ENCODE results near the gene A3GALT2. TPM values are rescaled to one million over a fixed set of nuclear protein-coding genes. Genes with fewer than 3 reads are reported as not detected.

A3GALT2 gene
- 0.04 TPM for polyA plus RNA-seq (2013, experiment 1 of 2)
- polyA plus RNA-seq (2013, experiment 2 of 2), result not detected

DNA sequence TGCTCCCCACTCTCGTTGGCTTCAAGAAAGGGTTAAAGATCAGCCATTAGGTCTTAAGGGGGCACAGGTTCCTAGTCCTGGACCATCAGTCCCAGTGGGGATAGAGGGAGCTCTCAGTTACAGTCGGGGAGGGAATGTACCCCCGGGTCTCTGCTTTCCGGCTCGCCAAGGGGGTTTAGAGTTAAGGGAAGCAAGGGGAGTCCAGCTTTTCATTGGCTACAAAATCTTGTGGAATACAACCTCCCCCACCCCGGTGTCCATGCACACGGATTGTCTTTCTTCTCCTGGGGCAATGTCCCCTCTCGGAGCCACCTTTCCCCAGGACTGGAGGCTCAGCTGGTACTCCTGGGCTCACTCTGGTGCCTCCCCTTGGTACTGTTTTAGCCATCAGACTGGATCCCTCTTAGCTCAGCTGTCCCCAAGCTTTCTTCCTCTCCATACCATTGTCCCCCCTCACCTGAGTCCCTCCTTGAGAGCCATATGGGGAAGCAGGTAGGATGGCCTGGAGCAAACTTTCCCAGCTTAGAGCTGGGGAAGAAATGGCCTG lies at the start of gene A3GALT2:
Gene A3GALT2, minus strand, starts transcription at position 480 of the 547 bp plus-strand sequence. Its CDS starts 0 bp downstream, at position 480.
- Histone ChIP-seq H3K4me1 (ENCODE audit: control insufficient read depth, insufficient read depth, low read depth, low read length) (peaks cover 29% of the 10 kb centered on the region), H3K27me3 (ENCODE audit: control insufficient read depth in 1 of 2, insufficient read depth in 1 of 2, low read length in 2 of 2) (no peaks in the 10 kb centered on the region), H2AK5ac (ENCODE audit: low read length, severe bottlenecking) (no peak within 1 kb of the TSS), H2BK120ac (ENCODE audit: low read depth, low read length) (no peak within 1 kb of the TSS), H3K4me3 (ENCODE audit: insufficient read depth in 1 of 2, low read depth in 1 of 2, low read length in 2 of 2) (no peak within 1 kb of the TSS), H3K4me2 (ENCODE audit: low read length, poor library complexity, severe bottlenecking) (no peak within 1 kb of the TSS), H3K36me3 (ENCODE audit: control insufficient read depth in 1 of 2, insufficient read depth in 2 of 2, low read depth in 1 of 2, low read length in 2 of 2) (peaks cover 48 to 52% of the 10 kb centered on the region in 2 experiments), H3K79me1 (replicated peaks; ENCODE audit: low read length, poor library complexity, severe bottlenecking) (peaks cover 16% of the 10 kb centered on the region), H3K27ac (ENCODE audit: low read length, poor library complexity, severe bottlenecking) (no peak within 1 kb of the TSS), H3K14ac (ENCODE audit: low read length in 2 of 2) (no peak within 1 kb of the TSS), H3K9ac (ENCODE audit: low read length) (peak within 1 kb of the TSS; percentile 6), H3K9me3 (ENCODE audit: control insufficient read depth, low read length) (no peaks in the 10 kb centered on the region), H2BK12ac (ENCODE audit: low read length in 2 of 2) (no peak within 1 kb of the TSS), H2AFZ (ENCODE audit: low read depth, low read length) (no peak within 1 kb of the TSS), H2BK5ac (ENCODE audit: low read depth, low read length, poor library complexity, severe bottlenecking) (no peak within 1 kb of the TSS), H3K4ac (ENCODE audit: low read depth in 1 of 2, low read length in 2 of 2) (no peak within 1 kb of the TSS), H2BK15ac (ENCODE audit: low read depth, poor library complexity, severe bottlenecking) (peak within 1 kb of the TSS; percentile 19), H3K18ac (ENCODE audit: low read depth in 1 of 2, low read length in 2 of 2) (no peak within 1 kb of the TSS), H3K23ac (ENCODE audit: low read length in 2 of 2) (no peak within 1 kb of the TSS), H4K91ac (ENCODE audit: low read length) (no peak within 1 kb of the TSS), H4K8ac (ENCODE audit: low read length) (peak within 1 kb of the TSS; percentile 42)
- no peak for DNase-seq
- 89% methylated on average over 7 of the region's 8 CpGs for WGBS

DNA sequence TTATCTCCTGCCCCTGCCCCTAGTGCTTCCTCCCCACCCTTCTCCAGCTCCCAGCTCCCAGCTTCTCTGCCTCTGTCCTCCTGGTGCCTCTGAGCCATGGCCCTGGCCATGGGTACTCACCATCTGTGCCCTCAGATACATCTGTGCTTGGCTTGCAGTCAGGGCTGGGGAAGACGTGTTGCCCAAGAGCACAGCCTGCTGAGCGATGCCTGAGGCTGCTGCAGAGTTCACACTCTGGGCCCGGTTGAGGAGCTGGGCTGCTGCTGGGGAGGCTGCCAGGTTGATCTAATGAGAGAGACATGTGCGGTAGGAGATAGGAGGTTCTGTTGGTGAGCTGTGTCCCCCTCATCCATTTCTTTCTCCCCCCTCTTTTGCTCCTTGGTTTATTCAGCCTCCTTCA lies 49.4 kb upstream of the A3GALT2 start:
- Histone ChIP-seq H2AFZ (ENCODE audit: low read depth, low read length) (no peak overlapping the region), H2BK120ac (ENCODE audit: low read depth, low read length) (no peak overlapping the region), H3K23ac (ENCODE audit: low read length in 2 of 2) (no peak overlapping the region), H2BK15ac (ENCODE audit: low read depth, poor library complexity, severe bottlenecking) (peak overlapping the region; percentile 26), H3K4me3 (ENCODE audit: insufficient read depth in 1 of 2, low read depth in 1 of 2, low read length in 2 of 2) (no peak overlapping the region), H2BK12ac (ENCODE audit: low read length in 2 of 2) (no peak overlapping the region), H3K18ac (ENCODE audit: low read depth in 1 of 2, low read length in 2 of 2) (no peak overlapping the region), H3K27me3 (ENCODE audit: control insufficient read depth in 1 of 2, insufficient read depth in 1 of 2, low read length in 2 of 2) (no peaks in the 10 kb centered on the region), H3K14ac (ENCODE audit: low read length in 2 of 2) (no peak overlapping the region), H2AK5ac (ENCODE audit: low read length, severe bottlenecking) (no peak overlapping the region), H3K27ac (ENCODE audit: low read length, poor library complexity, severe bottlenecking) (no peak overlapping the region), H3K9me3 (ENCODE audit: control insufficient read depth, low read length) (no peaks in the 10 kb centered on the region), H3K36me3 (ENCODE audit: control insufficient read depth in 1 of 2, insufficient read depth in 2 of 2, low read depth in 1 of 2, low read length in 2 of 2) (peaks cover 68 to 88% of the 10 kb centered on the region in 2 experiments), H3K4ac (ENCODE audit: low read depth in 1 of 2, low read length in 2 of 2) (no peak overlapping the region), H4K8ac (ENCODE audit: low read length) (no peak overlapping the region), H3K4me1 (ENCODE audit: control insufficient read depth, insufficient read depth, low read depth, low read length) (peaks cover 23% of the 10 kb centered on the region), H3K79me1 (replicated peaks; ENCODE audit: low read length, poor library complexity, severe bottlenecking) (peaks cover 16% of the 10 kb centered on the region), H2BK5ac (ENCODE audit: low read depth, low read length, poor library complexity, severe bottlenecking) (no peak overlapping the region), H3K4me2 (ENCODE audit: low read length, poor library complexity, severe bottlenecking) (no peak overlapping the region), H4K91ac (ENCODE audit: low read length) (no peak overlapping the region), H3K9ac (ENCODE audit: low read length) (no peak overlapping the region)
- 89% methylated on average over 2 of the region's 4 CpGs for WGBS
- DNase-seq, result no peak

DNA sequence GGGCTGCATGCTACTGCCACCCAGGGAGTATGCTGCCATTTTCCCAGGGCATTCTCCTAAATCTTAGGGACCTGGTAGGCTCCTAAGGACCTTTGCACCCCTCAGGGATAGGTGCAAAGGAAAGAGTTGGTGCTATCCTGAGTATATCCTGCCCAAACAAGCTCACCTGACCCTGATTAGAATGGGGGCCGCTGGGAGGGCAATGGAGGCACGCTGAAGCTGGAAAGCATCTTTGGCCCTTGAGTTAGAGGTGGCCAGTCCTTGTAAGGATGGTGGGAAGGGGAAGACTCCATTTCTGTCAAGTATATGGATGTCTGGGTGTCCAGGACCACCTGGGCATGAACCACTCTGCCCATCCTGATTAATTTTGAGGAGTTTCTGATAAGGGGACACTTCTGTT lies 48.9 kb upstream of the A3GALT2 start:
- H3K27me3 ChIP-seq (ENCODE audit: control insufficient read depth in 1 of 2, insufficient read depth in 1 of 2, low read length in 2 of 2), result no peaks in the 10 kb centered on the region
- H2BK12ac ChIP-seq (ENCODE audit: low read length in 2 of 2), result no peak overlapping the region
- H3K9me3 ChIP-seq (ENCODE audit: control insufficient read depth, low read length), result no peaks in the 10 kb centered on the region
- H2BK5ac ChIP-seq (ENCODE audit: low read depth, low read length, poor library complexity, severe bottlenecking), result no peak overlapping the region
- no peak for DNase-seq
- no peak overlapping the region for H3K4me3 ChIP-seq (ENCODE audit: insufficient read depth in 1 of 2, low read depth in 1 of 2, low read length in 2 of 2)
- no peak overlapping the region for H3K18ac ChIP-seq (ENCODE audit: low read depth in 1 of 2, low read length in 2 of 2)
- no peak overlapping the region for H2BK15ac ChIP-seq (ENCODE audit: low read depth, poor library complexity, severe bottlenecking)
- H2AK5ac ChIP-seq (ENCODE audit: low read length, severe bottlenecking), result no peak overlapping the region
- H4K8ac ChIP-seq (ENCODE audit: low read length), result no peak overlapping the region
- H4K91ac ChIP-seq (ENCODE audit: low read length), result no peak overlapping the region
- H3K79me1 ChIP-seq (replicated peaks; ENCODE audit: low read length, poor library complexity, severe bottlenecking), result peaks cover 14% of the 10 kb centered on the region
- H3K14ac ChIP-seq (ENCODE audit: low read length in 2 of 2), result no peak overlapping the region
- no peak overlapping the region for H2AFZ ChIP-seq (ENCODE audit: low read depth, low read length)
- H3K27ac ChIP-seq (ENCODE audit: low read length, poor library complexity, severe bottlenecking), result no peak overlapping the region
- H3K4me2 ChIP-seq (ENCODE audit: low read length, poor library complexity, severe bottlenecking), result no peak overlapping the region
- no peak overlapping the region for H3K4ac ChIP-seq (ENCODE audit: low read depth in 1 of 2, low read length in 2 of 2)
- WGBS, result 71% methylated on average over 2 of the region's 2 CpGs
- H3K23ac ChIP-seq (ENCODE audit: low read length in 2 of 2), result no peak overlapping the region
- no peak overlapping the region for H2BK120ac ChIP-seq (ENCODE audit: low read depth, low read length)
- peaks cover 70 to 88% of the 10 kb centered on the region in 2 experiments for H3K36me3 ChIP-seq (ENCODE audit: control insufficient read depth in 1 of 2, insufficient read depth in 2 of 2, low read depth in 1 of 2, low read length in 2 of 2)
- no peak overlapping the region for H3K9ac ChIP-seq (ENCODE audit: low read length)
- H3K4me1 ChIP-seq (ENCODE audit: control insufficient read depth, insufficient read depth, low read depth, low read length), result peaks cover 28% of the 10 kb centered on the region

DNA sequence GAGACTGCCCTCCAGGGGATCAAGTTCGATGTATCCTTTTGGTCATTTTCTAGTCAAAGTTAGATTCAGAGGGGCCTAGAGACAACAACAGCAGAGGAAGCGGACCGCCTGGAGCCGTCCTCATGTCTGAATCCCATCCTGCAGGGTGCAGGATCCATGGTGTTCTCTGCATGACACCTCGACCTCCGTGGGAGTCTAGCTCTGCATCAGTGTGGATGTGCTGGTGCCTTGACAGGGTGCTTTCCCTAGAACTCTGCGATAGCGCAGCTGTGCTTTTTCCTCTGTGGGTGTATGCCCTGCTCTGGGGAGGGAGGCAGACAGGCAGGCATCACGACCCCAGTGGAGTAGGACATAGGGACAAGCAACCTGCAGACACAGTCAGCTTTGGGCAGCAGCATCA lies 48.2 kb upstream of the A3GALT2 start:
- peaks cover 71 to 90% of the 10 kb centered on the region in 2 experiments for H3K36me3 ChIP-seq (ENCODE audit: control insufficient read depth in 1 of 2, insufficient read depth in 2 of 2, low read depth in 1 of 2, low read length in 2 of 2)
- H2AK5ac ChIP-seq (ENCODE audit: low read length, severe bottlenecking), result no peak overlapping the region
- H3K14ac ChIP-seq (ENCODE audit: low read length in 2 of 2), result no peak overlapping the region
- H3K79me1 ChIP-seq (replicated peaks; ENCODE audit: low read length, poor library complexity, severe bottlenecking), result peaks cover 14% of the 10 kb centered on the region
- H4K91ac ChIP-seq (ENCODE audit: low read length), result no peak overlapping the region
- H3K4ac ChIP-seq (ENCODE audit: low read depth in 1 of 2, low read length in 2 of 2), result no peak overlapping the region
- no peak overlapping the region for H3K9ac ChIP-seq (ENCODE audit: low read length)
- H2BK120ac ChIP-seq (ENCODE audit: low read depth, low read length), result no peak overlapping the region
- H2BK12ac ChIP-seq (ENCODE audit: low read length in 2 of 2), result no peak overlapping the region
- no peak overlapping the region for H3K27ac ChIP-seq (ENCODE audit: low read length, poor library complexity, severe bottlenecking)
- no peak overlapping the region for H2AFZ ChIP-seq (ENCODE audit: low read depth, low read length)
- H4K8ac ChIP-seq (ENCODE audit: low read length), result no peak overlapping the region
- no peak overlapping the region for H3K4me3 ChIP-seq (ENCODE audit: insufficient read depth in 1 of 2, low read depth in 1 of 2, low read length in 2 of 2)
- H2BK15ac ChIP-seq (ENCODE audit: low read depth, poor library complexity, severe bottlenecking), result no peak overlapping the region
- no peak for DNase-seq
- H2BK5ac ChIP-seq (ENCODE audit: low read depth, low read length, poor library complexity, severe bottlenecking), result no peak overlapping the region
- no peaks in the 10 kb centered on the region for H3K27me3 ChIP-seq (ENCODE audit: control insufficient read depth in 1 of 2, insufficient read depth in 1 of 2, low read length in 2 of 2)
- H3K4me2 ChIP-seq (ENCODE audit: low read length, poor library complexity, severe bottlenecking), result no peak overlapping the region
- WGBS, result 88% methylated on average over 9 of the region's 9 CpGs
- peaks cover 34% of the 10 kb centered on the region for H3K4me1 ChIP-seq (ENCODE audit: control insufficient read depth, insufficient read depth, low read depth, low read length)
- no peak overlapping the region for H3K18ac ChIP-seq (ENCODE audit: low read depth in 1 of 2, low read length in 2 of 2)
- no peak overlapping the region for H3K23ac ChIP-seq (ENCODE audit: low read length in 2 of 2)
- H3K9me3 ChIP-seq (ENCODE audit: control insufficient read depth, low read length), result no peaks in the 10 kb centered on the region

Measured in mesenchymal stem cell (in vitro differentiated cells and primary cell).